ENCODE data around the gene ANKS4B.

ANKS4B gene

GRCh38 chr16:21301168-21301894 is 67.8 kb downstream of the ANKS4B start (continued):
- TF ChIP-seq, protein P1, sequence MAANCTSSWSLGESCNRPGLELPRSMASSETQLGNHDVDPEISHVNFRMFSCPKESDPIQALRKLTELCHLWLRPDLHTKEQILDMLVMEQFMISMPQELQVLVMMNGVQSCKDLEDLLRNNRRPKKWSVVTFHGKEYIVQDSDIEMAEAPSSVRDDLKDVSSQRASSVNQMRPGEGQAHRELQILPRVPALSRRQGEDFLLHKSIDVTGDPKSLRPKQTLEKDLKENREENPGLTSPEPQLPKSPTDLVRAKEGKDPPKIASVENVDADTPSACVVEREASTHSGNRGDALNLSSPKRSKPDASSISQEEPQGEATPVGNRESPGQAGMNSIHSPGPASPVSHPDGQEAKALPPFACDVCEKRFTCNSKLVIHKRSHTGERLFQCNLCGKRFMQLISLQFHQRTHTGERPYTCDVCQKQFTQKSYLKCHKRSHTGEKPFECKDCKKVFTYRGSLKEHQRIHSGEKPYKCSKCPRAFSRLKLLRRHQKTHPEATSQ (tag by site-specific recombination; IDR thresholded peaks at IDR 0.05): peak; percentile 86; the same call in 1 of the 2 replicates
- TF ChIP-seq FEZF1 (tag by site-specific recombination; IDR thresholded peaks at IDR 0.05) (no peak; the same call in 1 of the 2 replicates), GFI1B (tag by site-specific recombination; IDR thresholded peaks at IDR 0.05) (no peak), ZNF707 (tag by site-specific recombination; IDR thresholded peaks at IDR 0.05) (no peak), ZFP41 (tag by site-specific recombination; IDR thresholded peaks at IDR 0.05; ENCODE audit: borderline replicate concordance) (no peak), KLF8 (tag by site-specific recombination; IDR thresholded peaks at IDR 0.05) (peak; percentile 93), ZNF335 (tag by site-specific recombination; conservative IDR thresholded peaks at IDR 0.05) (peak; percentile 90), CTCF (tag by site-specific recombination; IDR thresholded peaks at IDR 0.05) (peak; percentile 95), ZNF239 (tag by site-specific recombination; IDR thresholded peaks at IDR 0.05) (no peak), ZNF114 (tag by site-specific recombination; IDR thresholded peaks at IDR 0.05) (no peak), ZBTB8A (tag by site-specific recombination; IDR thresholded peaks at IDR 0.05) (peak; percentile 99), ZNF398 (tag by site-specific recombination; IDR thresholded peaks at IDR 0.05) (peak; percentile 55; the same call in 1 of the 2 replicates), ZNF133 (tag by site-specific recombination; IDR thresholded peaks at IDR 0.05) (peak; percentile 26; the same call in 1 of the 2 replicates), ZNF645 (tag by site-specific recombination; IDR thresholded peaks at IDR 0.05) (no peak), ZNF571 (tag by site-specific recombination; IDR thresholded peaks at IDR 0.05) (no peak), OSR2 (tag by site-specific recombination; IDR thresholded peaks at IDR 0.05) (peak; percentile 20; the same call in 1 of the 2 replicates), KLF16 (tag by site-specific recombination; IDR thresholded peaks at IDR 0.05) (peak; percentile 98), ZNF514 (tag by site-specific recombination; IDR thresholded peaks at IDR 0.05) (no peak), ZIC2 (tag by site-specific recombination; IDR thresholded peaks at IDR 0.05) (peak; percentile 84; the same call in 1 of the 2 replicates), ZNF174 (tag by site-specific recombination; IDR thresholded peaks at IDR 0.05) (no peak), ZNF558 (tag by site-specific recombination; IDR thresholded peaks at IDR 0.05) (no peak), ZNF18 (tag by site-specific recombination; IDR thresholded peaks at IDR 0.05) (no peak), ZNF548 (tag by site-specific recombination; IDR thresholded peaks at IDR 0.05) (0 out of 2 replicates have a peak, but pooled peaks have one; percentile 43)
- TF ChIP-seq, protein P2, sequence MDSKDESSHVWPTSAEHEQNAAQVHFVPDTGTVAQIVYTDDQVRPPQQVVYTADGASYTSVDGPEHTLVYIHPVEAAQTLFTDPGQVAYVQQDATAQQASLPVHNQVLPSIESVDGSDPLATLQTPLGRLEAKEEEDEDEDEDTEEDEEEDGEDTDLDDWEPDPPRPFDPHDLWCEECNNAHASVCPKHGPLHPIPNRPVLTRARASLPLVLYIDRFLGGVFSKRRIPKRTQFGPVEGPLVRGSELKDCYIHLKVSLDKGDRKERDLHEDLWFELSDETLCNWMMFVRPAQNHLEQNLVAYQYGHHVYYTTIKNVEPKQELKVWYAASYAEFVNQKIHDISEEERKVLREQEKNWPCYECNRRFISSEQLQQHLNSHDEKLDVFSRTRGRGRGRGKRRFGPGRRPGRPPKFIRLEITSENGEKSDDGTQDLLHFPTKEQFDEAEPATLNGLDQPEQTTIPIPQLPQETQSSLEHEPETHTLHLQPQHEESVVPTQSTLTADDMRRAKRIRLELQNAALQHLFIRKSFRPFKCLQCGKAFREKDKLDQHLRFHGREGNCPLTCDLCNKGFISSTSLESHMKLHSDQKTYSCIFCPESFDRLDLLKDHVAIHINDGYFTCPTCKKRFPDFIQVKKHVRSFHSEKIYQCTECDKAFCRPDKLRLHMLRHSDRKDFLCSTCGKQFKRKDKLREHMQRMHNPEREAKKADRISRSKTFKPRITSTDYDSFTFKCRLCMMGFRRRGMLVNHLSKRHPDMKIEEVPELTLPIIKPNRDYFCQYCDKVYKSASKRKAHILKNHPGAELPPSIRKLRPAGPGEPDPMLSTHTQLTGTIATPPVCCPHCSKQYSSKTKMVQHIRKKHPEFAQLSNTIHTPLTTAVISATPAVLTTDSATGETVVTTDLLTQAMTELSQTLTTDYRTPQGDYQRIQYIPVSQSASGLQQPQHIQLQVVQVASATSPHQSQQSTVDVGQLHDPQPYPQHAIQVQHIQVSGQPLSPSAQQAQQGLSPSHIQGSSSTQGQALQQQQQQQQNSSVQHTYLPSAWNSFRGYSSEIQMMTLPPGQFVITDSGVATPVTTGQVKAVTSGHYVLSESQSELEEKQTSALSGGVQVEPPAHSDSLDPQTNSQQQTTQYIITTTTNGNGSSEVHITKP (tag by site-specific recombination; IDR thresholded peaks at IDR 0.05): peak; percentile 96

Data from HEK293 (cell line).